Erythroblast (primary cell): Measurements from ENCODE around the gene UBE2Q2.

Experiments used
- GATA1 ChIP-seq: IDR thresholded peaks from 2 replicates; pipeline ENCODE4 v1.6.1; 2011; ENCODE audit warnings: low read depth, mild to moderate bottlenecking, control low read depth, low read length, moderate library complexity
- POLR2A ChIP-seq: IDR thresholded peaks from 2 replicates; pipeline ENCODE4 v1.6.1; 2011; ENCODE audit warnings: mild to moderate bottlenecking, low read length

- peak; percentile 61 for TF ChIP-seq POLR2A
- no peak for TF ChIP-seq GATA1
Observed at GRCh38 chr15:75843678-75844581, 683 bp downstream of the UBE2Q2 start.
